A549 (cell line): ENCODE data around the gene SRR. TPM values are rescaled to one million over a fixed set of nuclear protein-coding genes. Genes with fewer than 3 reads are reported as not detected.

ENCODE experiments used
- ATAC-seq, 2 experiments: fragments of 200-7000 bp in 1 of 2; fragments of >200 bp in 1 of 2; cut with Nextera tagmentation in 1 of 2; cut with Tn5 transposase in 1 of 2; 3 replicates each; pipeline versions ENCODE4 v1.8.0 to v1.9.1; 2018 to 2020; ENCODE audit warnings: mild to moderate bottlenecking in 1 of 2, moderate library complexity in 1 of 2
- CTCF ChIA-PET: fragments of 300-600 bp; sonication (Branson Sonifier 250); formaldehyde crosslinking; extraction: SDS; loops from one replicate; lab custom pipeline; 2021; ENCODE audit warnings: antibody characterized with exemption, inconsistent platforms; lab: Yijun Ruan, JAX
- POLR2A ChIA-PET: fragments of 350-600 bp; formaldehyde crosslinking; extraction: SDS; loops from one replicate; lab custom pipeline; 2021; ENCODE audit warnings: antibody characterized with exemption, inconsistent platforms; lab: Yijun Ruan, JAX
- DNase-seq, 2 experiments: peaks; one replicate each; pipeline versions ENCODE4 v3.0.0 to v3.0.0-alpha.2; 2011 to 2016; ENCODE audit warnings: low read depth in 1 of 2, low spot score in 1 of 2
- FAIRE-seq: peaks from 2 replicates; lab custom pipeline; 2011; peaks lifted over from hg19 to GRCh38; lab: Jason Lieb, UNC
- H3K27ac ChIP-seq, 2 experiments: fragments of >200 bp; sonication (Bioruptor Twin); formaldehyde crosslinking; 3 replicates each; pipeline ENCODE4 v1.5.1; 2016 to 2017
- H3K4me1 ChIP-seq: fragments of >200 bp; sonication (Bioruptor Twin); formaldehyde crosslinking; 3 replicates; pipeline ENCODE4 v1.6.1; 2016
- H3K4me2 ChIP-seq: fragments of >200 bp; sonication (Bioruptor Twin); formaldehyde crosslinking; 3 replicates; pipeline ENCODE4 v1.6.1; 2016
- H3K4me3 ChIP-seq: fragments of >200 bp; sonication (Bioruptor Twin); formaldehyde crosslinking; 3 replicates; pipeline ENCODE4 v1.5.1; 2016
- H3K9me3 ChIP-seq: fragments of >200 bp; sonication (Bioruptor Twin); formaldehyde crosslinking; 3 replicates; pipeline ENCODE4 v1.6.1; 2016
- BCL3 ChIP-seq: fragments of >200 bp; sonication (Bioruptor Twin); formaldehyde crosslinking; IDR thresholded peaks from 3 replicates; pipeline ENCODE4 v1.6.1; 2016
- CEBPB ChIP-seq, 2 experiments: fragments of >200 bp in 1 of 2; sonication (Bioruptor Twin) in 1 of 2; formaldehyde crosslinking in 1 of 2; IDR thresholded peaks; 2 replicates each; pipeline ENCODE4 v1.6.1; 2012 to 2016
- FOSL2 ChIP-seq, 2 experiments: fragments of 450-650 bp in 1 of 2; fragments of >200 bp in 1 of 2; sonication (Bioruptor Twin) in 1 of 2; formaldehyde crosslinking; IDR thresholded peaks; 2 replicates each; pipeline versions ENCODE4 v1.5.0 to v1.6.1; 2016 to 2020; ENCODE audit warnings: mild to moderate bottlenecking in 1 of 2, moderate library complexity in 1 of 2
- HDAC2 ChIP-seq: fragments of 200-600 bp; sonication (generic); IDR thresholded peaks from 2 replicates; pipeline ENCODE4 v1.6.1; 2016
- HOXB13 ChIP-seq: fragments of 250-450 bp; sonication (Bioruptor Pico); IDR thresholded peaks from 2 replicates; pipeline ENCODE4 v1.5.0; 2020; ENCODE audit warnings: low read depth, mild to moderate bottlenecking, moderate library complexity
- KDM1A ChIP-seq: fragments of 200-600 bp; sonication (generic); IDR thresholded peaks from 2 replicates; pipeline ENCODE4 v1.6.1; 2016; ENCODE audit warnings: low read depth, mild to moderate bottlenecking
- MAZ ChIP-seq: fragments of 150-350 bp; IDR thresholded peaks from 2 replicates; pipeline ENCODE4 v1.6.1; 2014; ENCODE audit warnings: antibody characterized with exemption, low read depth, low read length, borderline replicate concordance
- MYC ChIP-seq: IDR thresholded peaks from 2 replicates; pipeline ENCODE4 v1.6.1; 2012; ENCODE audit warnings: mild to moderate bottlenecking, inconsistent platforms, low read length, improper control_type of control experiment, borderline replicate concordance
- SMC3 ChIP-seq: fragments of >200 bp; sonication (Bioruptor Twin); formaldehyde crosslinking; IDR thresholded peaks from 3 replicates; pipeline ENCODE4 v1.6.1; 2018; ENCODE audit warnings: inconsistent platforms
- TP53 ChIP-seq: fragments of 250-450 bp; sonication (Bioruptor Pico); IDR thresholded peaks from 2 replicates; pipeline ENCODE4 v1.5.0; 2021; ENCODE audit warnings: mild to moderate bottlenecking, moderate library complexity
- ZFP36 ChIP-seq: fragments of 450-650 bp; IDR thresholded peaks from 2 replicates; pipeline ENCODE4 v1.6.1; 2014; ENCODE audit warnings: borderline replicate concordance; ENCODE audit not compliant: partially characterized antibody
- ZSCAN20 ChIP-seq: fragments of 250-450 bp; sonication (Bioruptor Pico); IDR thresholded peaks from 2 replicates; pipeline ENCODE4 v1.8.0; 2022; ENCODE audit warnings: mild to moderate bottlenecking, moderate library complexity
- WGBS: methylation state at CpG from one replicate; pipeline ENCODE4 v1.1.6; 2017; ENCODE audit errors: missing lambda C conversion rate; 5-methylcytosine and 5-hydroxymethylcytosine counted together
- polyA plus RNA-seq, 4 experiments: library from polyadenylated mRNA; depleted of rRNA in 3 of 4; stranded (reverse); fragments of >200 nt; fragmentation: RNase III in 1 of 4; extraction: RNeasy Plus Mini Kit Qiagen cat#74134 plus additional on column Dnase treatment in 1 of 4; gene quantifications; 2 replicates in 3 of 4; 3 replicates in 1 of 4; pipeline ENCODE4 v1.2.3, GENCODE V29; 2011 to 2017
- TF ChIP-seq, protein P1 (sequence below): fragments of 450-650 bp; IDR thresholded peaks from 2 replicates; pipeline ENCODE4 v1.6.1; 2014; ENCODE audit warnings: antibody characterized with exemption

Gene SRR
- polyA plus RNA-seq, 2 of the 4 experiments (the other 2 are of a cell fraction) = 13.2 to 16.7 TPM

GRCh38 chr17:2259769-2260536, 43.8 kb upstream of the SRR start:
- FAIRE-seq = no peak
- Histone ChIP-seq H3K4me2 (no peak overlapping the region), H3K9me3 (no peaks in the 10 kb centered on the region), H3K27ac (no peak overlapping the region), H3K4me3 (no peak overlapping the region), H3K4me1 (peaks cover 22% of the 10 kb centered on the region)
- 86% methylated on average over 8 of the region's 8 CpGs for WGBS
- DNase-seq = no peak
- ChIA-PET CTCF (interaction anchor here (0.6 to 16.3 kb wide), 7 partner anchors 9 to 367 kb away, joined by 3 to 200 read pairs (median 4); partner anchors contain the start of gene HIC1), POLR2A (no interaction called here)
- ATAC-seq = no peak
- no peak for TF ChIP-seq SMC3

GRCh38 chr17:2262135-2262587, 41.6 kb upstream of the SRR start:
- ChIA-PET POLR2A (interaction anchor here (0.9 to 1.3 kb wide), 4 partner anchors 19 to 76 kb away, joined by 3 to 5 read pairs (median 3); partner anchors contain the start of genes SMG6, SRR and TSR1), CTCF (interaction anchor here (1.1 to 16.3 kb wide), 9 partner anchors 9 to 353 kb away, joined by 3 to 200 read pairs (median 4); partner anchors contain the start of gene HIC1)
- FAIRE-seq = peak; percentile 91
- peak in 1 of 2 experiments; percentile 35 for DNase-seq
- no peak for TF ChIP-seq ZFP36
- TF ChIP-seq, protein P1, sequence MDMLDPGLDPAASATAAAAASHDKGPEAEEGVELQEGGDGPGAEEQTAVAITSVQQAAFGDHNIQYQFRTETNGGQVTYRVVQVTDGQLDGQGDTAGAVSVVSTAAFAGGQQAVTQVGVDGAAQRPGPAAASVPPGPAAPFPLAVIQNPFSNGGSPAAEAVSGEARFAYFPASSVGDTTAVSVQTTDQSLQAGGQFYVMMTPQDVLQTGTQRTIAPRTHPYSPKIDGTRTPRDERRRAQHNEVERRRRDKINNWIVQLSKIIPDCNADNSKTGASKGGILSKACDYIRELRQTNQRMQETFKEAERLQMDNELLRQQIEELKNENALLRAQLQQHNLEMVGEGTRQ = no peak
- no peak for TF ChIP-seq HOXB13 (CRISPR knock-in tag)
- peak in 1 of 2 experiments; percentile 44; a peak in 2 of 4 replicates for TF ChIP-seq CEBPB (IDR thresholded peaks at IDR 0.05)
- TF ChIP-seq FOSL2 (IDR thresholded peaks at IDR 0.05) = no peak
- peak; percentile 24; the same call in 1 of the 2 replicates for TF ChIP-seq FOSL2 (CRISPR knock-in tag; IDR thresholded peaks at IDR 0.05)
- TF ChIP-seq KDM1A = no peak
- no peak for TF ChIP-seq ZSCAN20
- TF ChIP-seq BCL3 = no peak
- no peak for TF ChIP-seq MAZ
- TF ChIP-seq MYC = no peak
- Histone ChIP-seq H3K9me3 (no peaks in the 10 kb centered on the region), H3K4me3 (no peak overlapping the region), H3K27ac (no peak overlapping the region), H3K4me2 (peak overlapping the region; percentile 29), H3K4me1 (peaks cover 22% of the 10 kb centered on the region)
- peak; percentile 57 to 79; a peak in 4 of 6 replicates for ATAC-seq
- WGBS = 85% methylated on average over 2 of the region's 2 CpGs

GRCh38 chr17:2263183-2264066, 40.3 kb upstream of the SRR start:
- DNase-seq (no peak), FAIRE-seq (no peak)
- H3K4me1 ChIP-seq = peaks cover 22% of the 10 kb centered on the region
- H3K4me3 ChIP-seq = no peak overlapping the region
- no peaks in the 10 kb centered on the region for H3K9me3 ChIP-seq
- POLR2A ChIA-PET = interaction anchor here (1.3 kb wide), 1 partner anchor 40 kb away, joined by 5 read pairs; the partner anchor contains the start of genes SMG6 and SRR
- TF ChIP-seq HDAC2 (no peak), TP53 (CRISPR knock-in tag) (no peak)
- TF ChIP-seq, all 56 proteins: peak for 0
- CTCF ChIA-PET = interaction anchor here (1.1 to 16.3 kb wide), 8 partner anchors 7 to 210 kb away, joined by 3 to 200 read pairs (median 7); partner anchors contain the start of gene HIC1
- ATAC-seq = no peak
- Histone ChIP-seq H3K27ac (no peak overlapping the region), H3K4me2 (no peak overlapping the region)
- WGBS = 82% methylated on average over 8 of the region's 8 CpGs
